Renal pelvis (tissue), 4 donors: ENCODE results near the gene KLRD1. TPM values are rescaled to one million over a fixed set of nuclear protein-coding genes. Genes with fewer than 3 reads are reported as not detected.
"Not testable (repeated sequence)": the region's sequence is repeated elsewhere in the genome, so short reads cannot be mapped to it uniquely, and the experiment has no call there.

Source experiments
- DNase-seq: peaks from one replicate; pipeline ENCODE4 v3.0.0-alpha.2; 2013
- polyA plus RNA-seq, 3 donors: library from polyadenylated mRNA; unstranded; fragments of 120-200 nt; gene quantifications; one replicate each; pipeline ENCODE4 v1.2.1, GENCODE V29; 2013; ENCODE audit not compliant: insufficient read length in 3 of 3

Gene KLRD1
- polyA plus RNA-seq, 3 donors, result 0.24 to 0.65 (median 0.47) TPM

DNA sequence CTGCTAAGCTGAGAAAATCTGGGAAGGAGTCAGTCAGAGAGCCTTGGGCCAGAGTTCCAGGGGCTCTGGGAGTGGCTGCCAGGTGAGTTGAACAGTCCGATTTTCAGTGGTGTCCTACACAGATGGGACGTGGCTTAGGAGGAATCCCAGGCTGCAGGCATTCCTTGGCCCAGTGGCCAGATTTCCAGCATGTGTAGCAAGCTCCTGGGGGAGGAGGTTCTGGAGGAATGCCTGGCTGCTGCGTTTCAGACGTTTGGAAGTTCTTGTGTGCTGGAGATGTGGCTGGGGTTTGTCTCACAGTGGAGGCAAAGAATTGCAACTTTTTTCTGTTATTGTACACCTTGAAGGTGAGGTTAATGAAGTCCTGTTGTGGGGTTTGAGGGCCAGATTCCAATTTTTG, 28.5 kb downstream of the KLRD1 start:
- not testable (repeated sequence) for DNase-seq

DNA sequence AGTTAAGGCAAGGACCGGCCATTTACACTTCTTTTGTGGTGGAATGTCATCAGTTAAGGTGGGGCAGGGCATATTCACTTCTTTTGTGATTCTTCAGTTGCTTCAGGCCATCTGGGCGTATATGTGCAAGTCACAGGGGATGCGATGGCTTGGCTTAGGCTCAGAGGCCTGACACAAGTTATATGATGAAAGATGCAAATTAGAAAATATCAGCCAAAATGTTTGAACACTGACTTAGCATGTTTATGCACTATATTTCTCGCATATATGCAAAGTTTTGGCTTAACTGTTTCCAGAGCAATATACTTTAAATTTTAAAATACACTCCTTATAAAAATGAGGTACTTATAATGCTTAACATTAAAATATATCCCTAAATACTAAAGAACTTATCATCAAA, 30.8 kb downstream of the KLRD1 start:
- DNase-seq, result not testable (repeated sequence)

DNA sequence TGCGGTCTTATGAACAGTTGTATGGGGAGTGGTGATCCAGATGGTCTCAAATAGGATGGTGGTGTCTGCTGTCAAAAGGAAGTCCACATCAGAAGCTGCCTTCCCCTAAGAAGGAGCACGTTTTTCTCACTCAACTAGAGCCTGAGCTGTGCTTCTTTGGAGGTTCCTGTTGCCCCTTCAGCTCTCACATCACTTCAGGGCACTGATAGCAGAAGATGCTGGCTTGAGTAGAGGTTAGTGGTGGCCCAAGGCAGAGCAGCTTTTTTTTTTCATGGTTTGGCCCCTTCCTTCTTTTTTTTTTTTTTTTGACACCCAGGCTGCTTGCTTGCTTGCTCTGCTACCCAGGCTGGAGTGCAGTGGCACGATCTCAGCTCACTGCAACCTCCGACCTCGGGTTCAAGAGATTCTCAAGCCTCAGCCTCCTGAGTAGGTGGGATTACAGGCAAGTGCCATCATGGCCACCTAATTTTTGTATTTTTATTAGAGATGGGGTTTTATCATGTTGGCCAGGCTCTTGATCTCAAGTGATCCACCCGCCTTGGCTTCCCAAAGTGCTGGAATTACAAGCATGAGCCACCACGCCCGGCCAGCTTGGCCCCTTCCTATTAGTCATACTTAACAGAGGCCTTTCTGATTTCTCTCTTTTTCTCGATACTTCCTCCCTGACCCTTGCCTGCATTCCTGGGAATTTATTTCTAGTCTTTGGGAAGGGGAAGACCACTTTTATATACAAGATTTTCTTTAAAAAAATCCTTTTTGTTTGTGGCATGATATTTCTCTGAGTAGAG, 31.6 kb downstream of the KLRD1 start:
- no peak for DNase-seq

DNA sequence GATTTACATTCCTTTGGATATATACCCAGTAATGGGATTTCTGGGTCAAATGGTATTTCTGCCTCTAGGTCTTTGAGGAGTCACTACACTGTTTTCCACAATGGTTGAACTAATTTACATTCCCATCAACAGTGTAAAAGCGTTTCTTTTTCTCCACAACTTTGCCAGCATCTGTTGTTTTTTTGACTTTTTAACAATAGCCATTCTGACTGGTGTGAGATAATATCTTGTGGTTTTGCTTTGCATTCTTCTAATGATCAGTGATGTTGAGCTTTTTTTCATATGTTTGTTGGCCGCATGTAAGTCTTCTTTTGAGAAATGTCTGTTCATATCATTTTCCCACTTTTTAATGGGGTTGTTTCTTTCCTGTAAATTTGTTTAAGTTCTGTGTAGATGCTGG, 33.3 kb downstream of the KLRD1 start:
- not testable (repeated sequence) for DNase-seq

DNA sequence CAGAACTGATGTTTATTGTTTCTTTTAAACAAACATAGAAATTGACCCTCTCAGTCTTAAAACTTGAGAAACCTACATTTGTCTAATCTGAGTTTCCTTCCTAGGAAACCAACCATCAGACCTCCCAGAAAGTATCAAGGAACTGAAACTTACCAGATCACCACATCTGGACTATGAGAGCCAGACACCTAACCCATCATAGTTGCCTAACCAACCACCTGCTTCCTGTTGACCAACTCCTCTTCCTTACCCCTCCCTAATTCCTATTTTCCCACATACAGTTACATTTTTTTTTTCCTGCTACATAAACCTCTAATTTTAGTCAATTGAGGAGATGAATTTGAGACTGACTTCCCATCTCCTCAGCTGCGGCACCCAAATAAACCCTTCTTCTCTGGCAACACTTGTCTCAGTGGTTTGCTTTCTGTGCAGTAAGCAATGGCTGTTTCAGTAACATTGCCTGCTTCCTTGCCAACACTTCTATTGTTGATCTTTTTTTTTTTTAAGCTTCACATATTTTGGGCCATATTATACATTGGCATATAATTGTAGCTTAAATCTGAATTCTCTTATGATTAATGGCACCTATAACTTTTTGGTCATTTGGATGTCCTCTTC, 34.3 kb downstream of the KLRD1 start:
- DNase-seq, result no peak

DNA sequence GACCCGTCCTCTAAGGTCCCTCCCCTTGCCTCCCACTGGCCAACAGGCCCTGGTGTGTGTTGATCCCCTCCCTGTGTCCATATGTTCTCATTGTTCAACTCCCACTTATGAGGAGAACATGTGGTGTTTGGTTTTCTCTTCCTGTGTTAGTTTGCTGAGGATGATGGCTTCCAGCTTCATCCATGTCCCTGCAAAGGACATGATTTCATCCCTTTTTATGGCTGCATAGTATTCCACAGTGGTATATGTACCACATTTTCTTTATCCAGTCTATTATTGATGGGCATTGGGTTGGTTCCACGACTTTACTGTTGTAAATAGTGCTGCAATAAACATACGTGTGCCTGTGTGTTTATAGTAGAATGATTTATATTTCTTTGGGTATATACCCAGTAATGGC, 43.8 kb downstream of the KLRD1 start:
- DNase-seq, result not testable (repeated sequence)

DNA sequence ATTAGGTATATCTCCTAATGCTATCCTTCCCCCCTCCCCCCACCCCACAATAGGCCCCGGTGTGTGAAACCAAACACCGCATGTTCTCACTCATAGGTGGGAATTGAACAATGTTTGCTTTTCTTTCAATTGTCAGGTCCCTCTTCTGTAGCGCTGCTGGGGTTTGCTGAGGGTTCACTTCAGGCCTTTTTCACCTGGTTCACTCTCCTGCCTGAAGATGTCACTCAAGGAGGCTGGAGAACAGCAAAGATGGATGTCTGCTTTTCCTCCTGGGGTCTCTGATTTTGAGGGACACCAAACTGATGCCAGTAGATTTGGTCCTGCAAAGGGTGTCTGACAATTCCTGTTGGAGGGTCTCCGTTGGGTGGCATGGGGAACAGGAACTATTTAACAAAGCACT, 46.4 kb downstream of the KLRD1 start:
- no peak for DNase-seq

DNA sequence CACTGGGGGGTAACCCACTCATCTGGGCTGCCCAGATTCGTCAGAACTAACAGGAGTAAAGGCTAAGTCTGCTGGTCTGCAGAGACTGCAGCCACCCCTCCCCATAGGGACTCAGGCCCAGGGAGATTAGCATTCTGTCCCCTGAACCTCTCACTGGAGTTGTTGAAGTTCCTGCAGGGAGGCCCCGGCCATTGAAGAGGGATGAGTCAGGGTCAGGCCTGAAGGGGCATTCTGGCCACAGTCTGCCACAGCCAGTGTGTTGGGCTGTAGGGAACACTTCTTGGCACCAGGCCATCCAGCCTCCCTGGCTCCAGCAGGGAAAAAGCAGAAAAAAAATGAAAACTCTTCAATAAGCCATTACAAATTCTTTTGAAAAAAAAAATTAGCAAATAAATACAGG, 46.8 kb downstream of the KLRD1 start:
- no peak for DNase-seq

DNA sequence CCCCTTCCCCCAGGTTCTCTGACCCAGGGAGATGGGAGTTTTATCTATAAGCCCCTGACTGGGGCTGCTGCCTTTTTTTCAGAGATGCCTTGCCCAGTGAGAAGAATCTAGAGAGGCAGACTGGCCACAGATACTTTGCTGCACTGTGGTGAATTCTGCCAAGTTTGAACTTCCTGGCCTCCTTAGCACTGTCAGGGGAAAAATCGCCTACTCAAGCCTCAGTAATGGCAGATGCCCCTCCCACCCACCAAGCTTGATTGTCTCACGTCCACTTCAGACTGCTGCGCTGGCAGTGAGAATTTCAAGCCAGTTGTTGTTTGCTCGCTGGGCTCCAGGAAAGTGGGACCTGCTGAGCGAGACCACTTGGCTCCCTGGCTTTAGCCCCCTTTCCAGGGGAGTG, 50.5 kb downstream of the KLRD1 start:
- DNase-seq, result no peak

DNA sequence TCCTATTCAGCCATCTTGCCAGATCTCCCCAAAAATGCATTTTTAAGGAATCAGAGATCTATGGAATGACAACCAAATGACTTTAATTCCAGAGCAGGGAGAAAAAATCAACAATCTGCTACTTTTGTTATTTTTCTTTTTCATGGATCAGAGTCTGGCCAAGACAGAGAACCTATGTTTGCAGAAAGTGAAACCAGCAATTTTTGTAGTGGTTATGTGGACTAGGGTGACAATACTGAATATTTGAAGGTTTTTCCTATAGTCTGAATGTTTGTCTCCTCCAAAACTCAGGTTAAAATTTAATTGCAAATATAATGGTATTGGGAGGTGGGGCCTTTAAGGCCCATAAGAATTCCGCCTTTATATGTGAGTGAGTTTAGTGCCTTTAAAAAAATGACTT, 51.3 kb downstream of the KLRD1 start:
- DNase-seq, result no peak

DNA sequence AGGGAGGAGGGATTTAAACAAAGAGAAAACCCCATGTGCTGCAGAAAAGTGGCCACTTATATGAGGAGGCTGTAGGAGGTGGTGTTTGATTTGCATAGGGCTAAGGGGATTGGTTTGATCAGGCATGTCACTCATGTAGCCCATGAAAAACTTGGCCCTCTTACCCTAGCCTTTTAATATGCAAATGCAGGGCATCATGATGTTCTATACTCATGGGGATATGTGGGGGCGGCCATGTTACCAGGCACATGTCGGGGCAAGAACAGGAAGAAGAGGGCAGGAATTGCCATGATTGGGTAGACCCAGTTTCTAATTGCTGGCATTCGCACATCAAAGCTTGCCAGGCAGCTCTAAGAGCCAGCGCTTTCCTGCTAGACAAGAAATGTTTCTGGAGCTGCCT, 53.4 kb downstream of the KLRD1 start:
- no peak for DNase-seq

DNA sequence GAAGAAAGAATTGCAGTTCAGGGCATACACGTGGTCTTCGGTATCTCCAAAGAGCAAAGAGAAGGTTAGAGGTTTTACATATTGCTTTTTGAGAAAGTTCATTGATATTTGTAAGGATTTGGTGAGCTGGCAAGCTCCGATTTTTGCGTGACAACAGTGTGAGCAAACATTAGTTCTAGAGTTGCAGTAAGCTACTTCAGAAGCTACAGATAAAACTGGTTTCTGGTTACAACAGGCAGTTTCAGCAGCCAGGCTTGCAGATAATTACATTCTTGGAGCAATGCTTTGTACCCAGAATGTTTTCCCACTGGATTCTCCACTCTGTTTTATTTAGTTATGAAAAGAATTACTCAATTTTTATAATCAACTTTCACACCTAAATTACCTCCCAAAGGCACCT, 54.0 kb downstream of the KLRD1 start:
- DNase-seq, result peak; percentile 21

DNA sequence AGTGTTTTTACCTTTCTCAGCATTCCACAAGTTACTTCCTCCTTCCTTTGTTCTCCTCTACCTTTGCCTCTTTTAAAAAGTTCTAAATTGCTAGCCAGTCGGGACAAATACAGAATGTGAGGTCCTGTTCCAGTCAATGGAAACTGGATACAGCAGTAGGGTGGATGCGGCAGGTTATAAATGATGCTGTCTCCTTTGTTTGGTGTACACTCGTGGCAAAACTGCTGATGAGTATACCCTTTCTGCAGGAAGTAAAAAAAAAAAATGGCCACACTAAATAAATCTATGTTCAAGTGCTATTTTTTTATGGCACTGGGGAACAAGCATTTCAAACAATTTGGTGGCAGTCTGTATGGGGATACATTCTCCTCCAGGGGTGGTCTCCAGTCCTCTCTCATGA, 54.7 kb downstream of the KLRD1 start:
- DNase-seq, result peak; percentile 14

DNA sequence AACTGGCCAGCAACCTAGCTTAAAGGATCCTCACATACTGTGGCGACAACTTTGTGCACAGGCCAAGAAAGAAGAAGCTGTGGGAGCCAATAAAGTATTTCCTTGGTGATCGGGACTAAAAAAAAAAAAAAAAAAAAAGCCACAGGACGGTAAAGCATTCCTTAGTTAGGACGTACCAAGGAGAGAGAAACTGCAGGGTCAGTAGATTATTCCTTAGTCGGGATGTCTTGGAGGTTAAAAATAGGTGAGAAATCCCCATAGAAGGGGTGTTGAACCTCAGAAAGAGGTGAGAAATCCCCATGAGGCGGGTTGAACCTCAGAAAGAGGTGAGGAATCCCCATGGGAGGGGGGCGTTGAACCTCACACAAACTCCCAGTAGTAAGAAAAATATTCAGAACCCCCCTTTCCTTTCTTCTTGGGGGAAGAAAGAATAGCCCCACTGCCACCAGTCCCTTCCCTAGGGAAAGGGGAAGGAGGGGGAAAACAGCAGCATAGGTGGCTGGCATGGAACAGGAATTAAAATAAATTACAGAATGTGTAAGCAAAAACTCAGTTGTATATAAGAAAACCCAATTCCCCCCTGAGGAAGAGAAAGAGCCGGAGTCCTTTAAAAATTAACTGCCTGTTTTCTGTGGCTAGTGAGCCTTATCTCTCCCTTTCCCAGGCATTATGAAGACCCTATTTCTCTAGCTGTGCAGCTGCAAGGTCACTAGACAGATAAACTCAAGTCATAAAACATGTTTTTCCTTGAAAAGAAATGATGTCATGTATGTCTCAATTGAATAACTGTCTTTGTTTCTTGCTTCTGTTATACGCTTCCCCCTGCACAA, 55.4 kb downstream of the KLRD1 start:
- peak; percentile 42 for DNase-seq

DNA sequence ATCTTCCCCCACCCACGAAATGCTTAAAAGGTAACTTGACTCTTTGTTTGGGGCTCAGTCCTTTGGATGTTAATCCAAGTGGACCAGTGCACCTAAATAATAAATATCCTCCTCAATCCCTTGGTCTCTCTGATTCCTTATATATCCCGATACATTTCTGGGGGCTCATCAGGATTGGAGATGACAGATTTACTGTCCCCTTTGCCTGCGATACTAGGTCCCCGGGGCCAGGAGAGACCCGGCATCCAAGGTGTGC, 55.9 kb downstream of the KLRD1 start:
- DNase-seq, result no peak

DNA sequence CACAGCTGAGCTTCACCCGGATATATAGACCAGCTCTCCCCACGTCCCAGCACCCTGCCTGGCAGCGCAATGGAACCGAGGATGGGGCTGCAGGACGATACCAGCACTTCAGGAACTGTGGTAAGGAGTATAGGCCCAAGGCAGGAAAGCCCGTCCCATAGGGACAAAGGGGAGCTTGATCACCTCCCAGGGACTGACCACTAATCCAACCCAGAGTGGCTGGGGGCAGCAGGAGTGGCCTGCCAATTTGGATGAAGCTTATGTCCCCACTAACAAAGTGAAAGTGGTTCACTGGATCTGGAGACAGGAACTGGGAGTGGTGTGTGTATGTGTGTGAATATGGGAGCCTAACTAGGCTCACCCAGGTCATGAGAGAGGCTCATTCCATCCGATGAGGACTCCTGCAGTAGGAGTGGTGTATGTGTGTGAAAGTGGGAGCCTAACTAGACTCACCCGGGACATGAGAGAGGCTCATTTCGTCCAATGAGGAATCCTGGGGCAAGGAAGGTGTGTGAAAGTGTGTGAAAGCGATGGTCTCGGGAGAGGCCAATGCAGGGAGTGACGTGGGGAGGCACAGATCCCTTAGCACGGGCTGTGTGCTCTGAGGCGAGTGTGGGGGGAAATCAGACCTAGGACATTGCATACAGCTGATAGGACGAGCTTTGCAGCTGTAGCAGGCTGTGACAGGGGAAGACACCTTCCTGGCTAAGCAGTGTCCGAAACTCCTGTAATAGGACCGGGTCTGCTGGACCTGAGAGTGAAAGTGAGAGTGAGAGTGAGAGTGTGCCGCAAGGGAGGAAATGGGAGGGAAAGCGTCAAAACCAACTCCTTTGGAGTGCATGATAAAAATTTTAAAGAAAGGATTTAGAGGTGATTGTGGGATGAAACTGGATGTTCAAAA, 56.5 kb downstream of the KLRD1 start:
- peak; percentile 62 for DNase-seq

DNA sequence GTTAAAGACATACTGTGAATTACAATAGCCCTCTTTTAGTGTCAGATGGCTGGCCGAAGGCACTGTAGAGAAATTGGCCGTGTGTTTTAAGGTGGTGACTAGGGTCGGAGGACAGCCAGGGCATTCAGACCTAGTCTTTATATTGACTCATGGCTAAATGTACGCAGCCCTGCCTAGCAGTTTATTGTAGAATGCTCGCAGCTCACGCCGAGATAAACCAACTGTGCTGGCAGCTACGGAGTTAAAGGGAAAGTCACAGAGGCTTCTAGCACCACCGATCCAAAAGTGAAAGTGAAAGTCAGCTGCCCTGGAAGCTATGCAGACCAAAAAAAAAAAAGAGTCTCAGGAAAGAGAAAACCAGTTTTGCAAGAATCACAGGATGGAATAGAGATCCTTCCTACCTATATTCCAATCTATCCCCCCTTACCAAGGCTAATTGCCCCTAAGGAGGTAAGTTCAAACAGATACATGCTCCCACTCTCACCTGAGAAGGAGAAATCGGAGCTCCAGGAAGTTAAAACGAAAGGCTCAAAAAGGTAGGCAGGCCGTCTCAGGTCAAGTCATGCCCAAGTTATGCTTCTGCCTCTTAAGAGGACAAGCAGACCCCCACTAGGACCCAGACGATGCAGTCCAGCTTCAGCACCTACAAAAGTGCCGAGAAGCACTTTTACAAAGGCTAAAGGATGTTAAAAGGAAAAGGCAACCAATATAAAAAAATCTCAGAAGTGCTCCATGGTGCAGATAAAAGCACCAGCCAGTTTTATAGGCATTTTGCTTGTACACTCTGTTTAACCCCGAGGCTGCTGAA, 57.3 kb downstream of the KLRD1 start:
- DNase-seq, result peak; percentile 91

DNA sequence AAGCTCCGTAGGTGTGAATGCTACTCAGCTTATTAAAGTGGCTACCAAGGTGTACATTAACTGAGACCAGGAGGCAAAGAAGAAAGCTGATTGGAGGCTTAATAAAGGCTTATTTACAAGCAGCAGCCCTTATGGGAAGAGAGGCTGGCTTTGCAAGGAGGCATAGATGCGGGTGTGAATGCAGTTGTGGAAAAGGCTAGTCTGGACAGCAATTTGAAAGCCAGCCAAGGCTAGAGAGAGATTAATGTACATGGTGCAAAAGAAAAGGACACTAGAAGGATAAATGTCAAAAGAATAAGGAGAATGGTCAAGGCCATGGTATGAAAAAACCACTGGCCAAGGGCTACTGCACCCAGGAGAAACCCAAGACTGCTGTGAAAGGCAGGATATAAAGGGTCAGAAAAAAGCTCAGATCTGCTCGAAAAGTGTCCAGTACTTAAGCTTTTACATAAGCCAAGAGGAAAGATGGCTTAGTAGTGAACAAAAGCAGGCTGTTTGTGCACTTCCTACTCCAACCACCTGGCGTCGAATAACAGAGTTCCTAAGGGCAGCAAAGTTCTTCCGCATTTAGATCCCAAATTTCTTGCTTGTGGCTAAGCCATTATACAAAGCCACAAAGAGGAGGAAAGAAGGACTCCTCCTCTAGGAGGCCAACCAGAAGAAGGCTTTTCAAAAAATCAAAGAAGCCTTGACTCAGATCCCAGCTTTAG, 58.2 kb downstream of the KLRD1 start:
- DNase-seq, result peak; percentile 28

DNA sequence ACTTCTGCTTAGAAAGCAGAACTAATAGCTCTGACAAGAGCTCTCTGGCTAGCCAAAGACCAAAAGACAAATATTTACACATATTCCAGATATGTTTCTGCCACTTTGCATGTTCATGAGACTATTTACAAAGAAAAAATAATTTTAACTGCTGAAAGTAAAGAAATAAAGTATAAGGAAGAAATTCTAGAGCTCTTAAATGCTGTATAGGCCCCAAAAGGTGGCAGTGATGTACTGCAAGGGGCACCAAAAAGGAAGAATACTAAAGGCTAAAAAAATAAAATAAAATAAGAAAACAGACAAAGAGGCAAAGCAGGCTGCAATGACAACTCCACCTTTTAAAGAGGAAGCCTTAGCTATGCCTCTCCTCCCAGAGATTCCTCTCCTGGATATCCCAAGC, 59.2 kb downstream of the KLRD1 start:
- DNase-seq, result peak; percentile 16

DNA sequence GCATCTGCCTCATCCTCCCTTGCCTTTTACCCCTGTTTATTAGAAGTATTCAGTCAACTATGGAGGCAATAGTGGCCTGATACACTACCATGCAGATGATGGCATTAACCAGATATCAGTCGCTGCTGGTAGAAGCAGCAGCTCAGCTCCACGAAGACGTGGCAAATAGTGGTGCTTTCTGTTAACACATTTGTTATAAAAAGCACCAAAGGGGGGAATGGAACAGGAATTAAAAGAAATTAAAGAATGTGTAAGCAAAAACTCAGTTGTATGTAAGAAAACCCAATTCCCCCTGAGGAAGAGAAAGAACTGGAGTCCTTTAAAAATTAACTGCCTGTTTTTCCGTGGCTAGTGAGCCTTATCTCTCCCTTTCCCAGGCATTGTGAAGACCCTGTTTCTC, 60.0 kb downstream of the KLRD1 start:
- DNase-seq, result not testable (repeated sequence)
